BJ (cell line): ENCODE measurements around the gene CNTN5. TPM values are rescaled to one million over a fixed set of nuclear protein-coding genes. Genes with fewer than 3 reads are reported as not detected.

Experiments
- CTCF ChIA-PET: fragments of 350-600 bp; formaldehyde crosslinking; extraction: SDS; loops from one replicate; lab custom pipeline; 2021; ENCODE audit warnings: antibody characterized with exemption, inconsistent platforms; lab: Yijun Ruan, JAX
- POLR2A ChIA-PET: fragments of 300-600 bp; sonication (Branson Sonifier 250); formaldehyde crosslinking; extraction: SDS; loops from one replicate; lab custom pipeline; 2021; ENCODE audit warnings: antibody characterized with exemption; lab: Charles Lee
- DNase-seq: peaks from one replicate; pipeline ENCODE4 v3.0.0-alpha.2; 2011; ENCODE audit warnings: low read depth
- H3K27me3 ChIP-seq: 2 replicates; pipeline ENCODE4 v1.6.0; 2011; ENCODE audit warnings: low read length; ENCODE audit not compliant: control insufficient read depth, insufficient read depth
- H3K36me3 ChIP-seq: 2 replicates; pipeline ENCODE4 v1.5.1; 2011; ENCODE audit warnings: low read length; ENCODE audit not compliant: control insufficient read depth, insufficient read depth
- H3K4me3 ChIP-seq: 2 replicates; pipeline ENCODE4 v1.5.1; 2011; ENCODE audit warnings: low read depth, mild to moderate bottlenecking, control low read depth, low read length
- polyA plus RNA-seq: library from polyadenylated mRNA; depleted of rRNA; stranded (reverse); fragments of >200 nt; gene quantifications from 2 replicates; pipeline ENCODE4 v1.2.3, GENCODE V29; 2011
- TF ChIP-seq, protein P1 (sequence below): IDR thresholded peaks from 2 replicates; pipeline ENCODE4 v1.5.1; 2011; ENCODE audit warnings: low read depth, mild to moderate bottlenecking, control low read depth, inconsistent platforms, low read length, moderate library complexity; ENCODE audit not compliant: insufficient read depth

CNTN5 gene
- polyA plus RNA-seq, 1 experiment = not detected

DNA sequence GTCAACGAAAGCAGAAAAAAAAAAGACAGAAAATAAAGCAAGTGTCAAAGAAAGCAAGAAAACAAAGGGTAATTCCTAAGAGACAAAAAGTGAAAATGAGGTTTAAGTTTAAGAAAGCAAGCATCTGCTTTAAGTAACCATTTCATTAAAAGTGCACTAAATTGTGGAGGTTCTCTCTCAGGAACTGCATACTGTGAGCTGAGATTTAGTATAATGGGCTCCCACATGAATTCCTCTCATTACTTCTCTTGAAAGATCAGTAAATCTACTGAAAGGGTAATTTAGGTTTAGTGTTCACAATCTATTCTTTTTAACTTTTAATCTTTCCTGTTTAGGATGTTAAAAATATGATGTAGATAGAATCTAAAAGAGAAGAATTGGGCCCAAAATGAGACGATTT is 1201.0 kb downstream of the CNTN5 start:
- Histone ChIP-seq H3K4me3 (no peak overlapping the region), H3K27me3 (no peaks in the 10 kb centered on the region), H3K36me3 (no peaks in the 10 kb centered on the region)
- TF ChIP-seq, protein P1, sequence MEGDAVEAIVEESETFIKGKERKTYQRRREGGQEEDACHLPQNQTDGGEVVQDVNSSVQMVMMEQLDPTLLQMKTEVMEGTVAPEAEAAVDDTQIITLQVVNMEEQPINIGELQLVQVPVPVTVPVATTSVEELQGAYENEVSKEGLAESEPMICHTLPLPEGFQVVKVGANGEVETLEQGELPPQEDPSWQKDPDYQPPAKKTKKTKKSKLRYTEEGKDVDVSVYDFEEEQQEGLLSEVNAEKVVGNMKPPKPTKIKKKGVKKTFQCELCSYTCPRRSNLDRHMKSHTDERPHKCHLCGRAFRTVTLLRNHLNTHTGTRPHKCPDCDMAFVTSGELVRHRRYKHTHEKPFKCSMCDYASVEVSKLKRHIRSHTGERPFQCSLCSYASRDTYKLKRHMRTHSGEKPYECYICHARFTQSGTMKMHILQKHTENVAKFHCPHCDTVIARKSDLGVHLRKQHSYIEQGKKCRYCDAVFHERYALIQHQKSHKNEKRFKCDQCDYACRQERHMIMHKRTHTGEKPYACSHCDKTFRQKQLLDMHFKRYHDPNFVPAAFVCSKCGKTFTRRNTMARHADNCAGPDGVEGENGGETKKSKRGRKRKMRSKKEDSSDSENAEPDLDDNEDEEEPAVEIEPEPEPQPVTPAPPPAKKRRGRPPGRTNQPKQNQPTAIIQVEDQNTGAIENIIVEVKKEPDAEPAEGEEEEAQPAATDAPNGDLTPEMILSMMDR = no peak
- CTCF ChIA-PET = no interaction called here
- DNase-seq = no peak
- POLR2A ChIA-PET = no interaction called here

DNA sequence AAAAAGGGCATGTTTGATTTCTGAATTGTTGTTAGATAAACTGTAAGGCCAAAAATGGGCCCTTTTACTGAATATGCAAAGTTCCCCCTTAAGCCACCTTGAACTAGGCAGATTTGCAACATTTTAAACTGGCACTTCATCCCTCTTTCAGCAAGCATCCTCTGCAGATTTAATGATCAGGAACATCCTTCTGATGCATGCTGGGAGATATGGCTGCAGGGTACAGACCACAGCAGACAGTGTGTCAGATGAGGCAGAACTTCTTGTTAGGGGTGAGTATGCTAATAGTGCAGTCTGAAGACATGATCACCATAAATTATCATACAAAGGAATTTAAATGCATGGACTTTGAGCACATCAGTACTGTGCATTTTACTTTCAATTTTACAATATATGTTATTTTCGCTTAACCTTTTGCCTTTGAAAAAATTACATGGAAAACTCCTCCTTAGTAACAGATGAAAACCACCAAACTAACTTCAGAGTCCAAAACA is 1203.8 kb downstream of the CNTN5 start:
- Histone ChIP-seq H3K36me3 (no peaks in the 10 kb centered on the region), H3K4me3 (no peak overlapping the region), H3K27me3 (no peaks in the 10 kb centered on the region)
- POLR2A ChIA-PET = no interaction called here
- no peak for DNase-seq
- CTCF ChIA-PET = no interaction called here
- TF ChIP-seq, protein P1 = no peak

DNA sequence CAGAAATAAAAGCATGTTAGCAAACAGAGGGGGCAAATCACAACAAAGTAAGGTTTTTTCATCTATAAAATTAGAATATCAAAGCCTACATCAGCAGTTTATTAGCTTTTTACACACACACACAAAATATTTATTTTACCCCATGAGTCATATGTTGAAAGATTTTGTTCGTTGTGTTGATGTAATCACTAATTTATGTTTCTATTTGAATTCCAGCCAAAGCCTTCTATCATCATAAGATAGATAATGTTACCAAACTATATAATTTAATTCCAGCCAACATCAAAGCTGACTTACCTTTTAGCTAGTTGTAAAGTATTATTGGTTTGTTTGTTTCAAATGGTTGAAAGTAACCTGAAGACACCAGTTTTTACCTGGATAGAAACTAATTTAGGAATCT is 1208.3 kb downstream of the CNTN5 start:
- Histone ChIP-seq H3K36me3 (no peaks in the 10 kb centered on the region), H3K4me3 (no peak overlapping the region), H3K27me3 (no peaks in the 10 kb centered on the region)
- ChIA-PET CTCF (no interaction called here), POLR2A (no interaction called here)
- TF ChIP-seq, protein P1 = no peak
- DNase-seq = no peak

DNA sequence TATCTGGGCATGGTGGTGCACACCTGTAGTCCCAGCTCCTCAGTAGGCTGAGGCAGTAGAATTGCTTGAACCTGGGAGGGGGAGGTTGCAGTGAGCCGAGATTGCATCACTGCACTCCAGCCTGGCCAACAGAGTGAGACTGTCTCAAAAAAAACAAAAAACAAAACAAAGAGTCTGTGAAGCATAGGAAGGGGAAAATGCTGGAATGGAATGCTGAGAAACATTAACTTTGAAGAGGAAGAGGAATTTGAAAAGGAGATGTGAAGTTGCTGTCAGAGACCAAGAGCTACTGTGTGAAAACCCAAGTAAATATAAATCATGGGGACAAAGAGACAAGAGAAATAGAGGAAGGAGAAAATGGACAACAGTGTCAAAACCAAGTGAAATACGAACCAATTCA is 1211.3 kb downstream of the CNTN5 start:
- ChIA-PET CTCF (no interaction called here), POLR2A (no interaction called here)
- no peak overlapping the region for H3K4me3 ChIP-seq
- no peaks in the 10 kb centered on the region for H3K36me3 ChIP-seq
- H3K27me3 ChIP-seq = no peaks in the 10 kb centered on the region
- no peak for DNase-seq
- TF ChIP-seq, protein P1 = no peak

DNA sequence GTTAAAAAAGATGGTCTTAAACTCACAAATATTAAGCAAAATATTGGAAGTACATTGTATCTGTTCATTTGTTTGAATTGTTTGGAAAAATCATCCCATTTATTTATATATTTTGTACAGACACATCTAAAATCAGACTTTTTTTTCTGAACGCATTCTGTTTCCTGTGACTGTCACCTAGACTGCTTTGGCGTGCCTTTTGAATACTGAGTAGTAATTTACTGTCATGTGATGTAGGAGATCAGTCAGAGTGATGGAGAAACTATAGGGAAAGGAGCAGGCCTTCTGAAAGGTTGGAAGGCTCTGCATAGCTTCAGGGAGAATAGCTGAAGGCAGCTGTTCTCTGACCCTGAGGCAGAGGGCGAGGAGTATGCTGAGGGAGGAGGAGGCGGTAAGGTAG is 1214.3 kb downstream of the CNTN5 start:
- TF ChIP-seq, protein P1 = no peak
- DNase-seq = no peak
- H3K4me3 ChIP-seq = no peak overlapping the region
- H3K27me3 ChIP-seq = no peaks in the 10 kb centered on the region
- POLR2A ChIA-PET = no interaction called here
- no peaks in the 10 kb centered on the region for H3K36me3 ChIP-seq
- CTCF ChIA-PET = no interaction called here
